Measurements from ENCODE around the gene HOXA11.
A peak's percentile ranks its signal among the peaks of the same experiment; 100 is the strongest.

DNA sequence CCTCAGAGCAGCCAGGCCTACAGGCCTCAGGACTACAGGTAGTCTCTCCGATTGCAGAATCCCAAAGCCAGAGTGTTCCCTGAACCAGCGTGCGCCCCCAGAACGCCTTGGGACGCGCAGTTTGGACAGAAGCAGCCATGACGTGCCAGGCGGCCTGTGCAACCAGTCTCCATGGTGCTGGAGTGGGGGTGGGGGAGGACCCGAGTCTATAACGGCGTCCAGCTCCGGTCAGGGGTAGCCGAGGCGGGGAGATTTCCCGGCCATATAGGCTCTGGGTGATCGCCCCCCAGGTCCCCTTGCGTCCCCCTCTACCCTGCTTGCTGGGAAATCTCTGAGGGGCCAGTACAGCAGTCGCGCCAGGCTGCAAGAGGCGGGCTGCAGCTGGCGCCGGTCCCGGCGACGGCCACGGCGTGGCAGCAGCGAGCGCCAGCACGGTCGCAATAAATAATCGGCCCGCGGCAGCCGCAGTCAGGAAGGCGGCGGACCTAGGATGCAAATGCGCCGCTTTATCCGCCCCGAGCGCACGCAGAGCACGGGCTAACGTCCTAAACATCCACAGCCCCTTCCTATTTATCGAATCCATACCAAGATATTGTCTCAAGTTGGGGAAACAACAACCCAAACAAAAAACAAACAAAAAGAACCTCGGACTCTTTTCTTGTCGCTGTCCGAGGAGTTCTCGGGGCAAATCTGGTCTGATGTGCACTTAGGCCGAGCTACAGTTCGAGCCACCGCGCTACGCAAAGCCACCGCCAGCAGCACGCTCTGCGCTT lies 34.3 kb downstream of the HOXA11 start:
- TF ChIP-seq SP1 (CRISPR knock-in tag; conservative IDR thresholded peaks at IDR 0.05) (0 out of 2 replicates have a peak, but pooled peaks have one; percentile 16), ETV6 (CRISPR knock-in tag; IDR thresholded peaks at IDR 0.05) (no peak), ZNF138 (CRISPR knock-in tag; conservative IDR thresholded peaks at IDR 0.05) (no peak), ZNF396 (CRISPR knock-in tag; IDR thresholded peaks at IDR 0.05; ENCODE audit: borderline replicate concordance) (no peak)
- TF ChIP-seq, protein P1, sequence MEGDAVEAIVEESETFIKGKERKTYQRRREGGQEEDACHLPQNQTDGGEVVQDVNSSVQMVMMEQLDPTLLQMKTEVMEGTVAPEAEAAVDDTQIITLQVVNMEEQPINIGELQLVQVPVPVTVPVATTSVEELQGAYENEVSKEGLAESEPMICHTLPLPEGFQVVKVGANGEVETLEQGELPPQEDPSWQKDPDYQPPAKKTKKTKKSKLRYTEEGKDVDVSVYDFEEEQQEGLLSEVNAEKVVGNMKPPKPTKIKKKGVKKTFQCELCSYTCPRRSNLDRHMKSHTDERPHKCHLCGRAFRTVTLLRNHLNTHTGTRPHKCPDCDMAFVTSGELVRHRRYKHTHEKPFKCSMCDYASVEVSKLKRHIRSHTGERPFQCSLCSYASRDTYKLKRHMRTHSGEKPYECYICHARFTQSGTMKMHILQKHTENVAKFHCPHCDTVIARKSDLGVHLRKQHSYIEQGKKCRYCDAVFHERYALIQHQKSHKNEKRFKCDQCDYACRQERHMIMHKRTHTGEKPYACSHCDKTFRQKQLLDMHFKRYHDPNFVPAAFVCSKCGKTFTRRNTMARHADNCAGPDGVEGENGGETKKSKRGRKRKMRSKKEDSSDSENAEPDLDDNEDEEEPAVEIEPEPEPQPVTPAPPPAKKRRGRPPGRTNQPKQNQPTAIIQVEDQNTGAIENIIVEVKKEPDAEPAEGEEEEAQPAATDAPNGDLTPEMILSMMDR (IDR thresholded peaks at IDR 0.05) = peak; percentile 66
- TF ChIP-seq, protein P2, sequence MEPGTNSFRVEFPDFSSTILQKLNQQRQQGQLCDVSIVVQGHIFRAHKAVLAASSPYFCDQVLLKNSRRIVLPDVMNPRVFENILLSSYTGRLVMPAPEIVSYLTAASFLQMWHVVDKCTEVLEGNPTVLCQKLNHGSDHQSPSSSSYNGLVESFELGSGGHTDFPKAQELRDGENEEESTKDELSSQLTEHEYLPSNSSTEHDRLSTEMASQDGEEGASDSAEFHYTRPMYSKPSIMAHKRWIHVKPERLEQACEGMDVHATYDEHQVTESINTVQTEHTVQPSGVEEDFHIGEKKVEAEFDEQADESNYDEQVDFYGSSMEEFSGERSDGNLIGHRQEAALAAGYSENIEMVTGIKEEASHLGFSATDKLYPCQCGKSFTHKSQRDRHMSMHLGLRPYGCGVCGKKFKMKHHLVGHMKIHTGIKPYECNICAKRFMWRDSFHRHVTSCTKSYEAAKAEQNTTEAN (CRISPR knock-in tag; IDR thresholded peaks at IDR 0.05) = no peak
- TF ChIP-seq, protein P3, sequence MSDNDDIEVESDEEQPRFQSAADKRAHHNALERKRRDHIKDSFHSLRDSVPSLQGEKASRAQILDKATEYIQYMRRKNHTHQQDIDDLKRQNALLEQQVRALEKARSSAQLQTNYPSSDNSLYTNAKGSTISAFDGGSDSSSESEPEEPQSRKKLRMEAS (CRISPR knock-in tag; IDR thresholded peaks at IDR 0.05) = no peak
- TF ChIP-seq, protein P4, sequence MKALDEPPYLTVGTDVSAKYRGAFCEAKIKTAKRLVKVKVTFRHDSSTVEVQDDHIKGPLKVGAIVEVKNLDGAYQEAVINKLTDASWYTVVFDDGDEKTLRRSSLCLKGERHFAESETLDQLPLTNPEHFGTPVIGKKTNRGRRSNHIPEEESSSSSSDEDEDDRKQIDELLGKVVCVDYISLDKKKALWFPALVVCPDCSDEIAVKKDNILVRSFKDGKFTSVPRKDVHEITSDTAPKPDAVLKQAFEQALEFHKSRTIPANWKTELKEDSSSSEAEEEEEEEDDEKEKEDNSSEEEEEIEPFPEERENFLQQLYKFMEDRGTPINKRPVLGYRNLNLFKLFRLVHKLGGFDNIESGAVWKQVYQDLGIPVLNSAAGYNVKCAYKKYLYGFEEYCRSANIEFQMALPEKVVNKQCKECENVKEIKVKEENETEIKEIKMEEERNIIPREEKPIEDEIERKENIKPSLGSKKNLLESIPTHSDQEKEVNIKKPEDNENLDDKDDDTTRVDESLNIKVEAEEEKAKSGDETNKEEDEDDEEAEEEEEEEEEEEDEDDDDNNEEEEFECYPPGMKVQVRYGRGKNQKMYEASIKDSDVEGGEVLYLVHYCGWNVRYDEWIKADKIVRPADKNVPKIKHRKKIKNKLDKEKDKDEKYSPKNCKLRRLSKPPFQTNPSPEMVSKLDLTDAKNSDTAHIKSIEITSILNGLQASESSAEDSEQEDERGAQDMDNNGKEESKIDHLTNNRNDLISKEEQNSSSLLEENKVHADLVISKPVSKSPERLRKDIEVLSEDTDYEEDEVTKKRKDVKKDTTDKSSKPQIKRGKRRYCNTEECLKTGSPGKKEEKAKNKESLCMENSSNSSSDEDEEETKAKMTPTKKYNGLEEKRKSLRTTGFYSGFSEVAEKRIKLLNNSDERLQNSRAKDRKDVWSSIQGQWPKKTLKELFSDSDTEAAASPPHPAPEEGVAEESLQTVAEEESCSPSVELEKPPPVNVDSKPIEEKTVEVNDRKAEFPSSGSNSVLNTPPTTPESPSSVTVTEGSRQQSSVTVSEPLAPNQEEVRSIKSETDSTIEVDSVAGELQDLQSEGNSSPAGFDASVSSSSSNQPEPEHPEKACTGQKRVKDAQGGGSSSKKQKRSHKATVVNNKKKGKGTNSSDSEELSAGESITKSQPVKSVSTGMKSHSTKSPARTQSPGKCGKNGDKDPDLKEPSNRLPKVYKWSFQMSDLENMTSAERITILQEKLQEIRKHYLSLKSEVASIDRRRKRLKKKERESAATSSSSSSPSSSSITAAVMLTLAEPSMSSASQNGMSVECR (CRISPR knock-in tag; IDR thresholded peaks at IDR 0.05; ENCODE audit: borderline replicate concordance) = no peak
- TF ChIP-seq, protein P5, sequence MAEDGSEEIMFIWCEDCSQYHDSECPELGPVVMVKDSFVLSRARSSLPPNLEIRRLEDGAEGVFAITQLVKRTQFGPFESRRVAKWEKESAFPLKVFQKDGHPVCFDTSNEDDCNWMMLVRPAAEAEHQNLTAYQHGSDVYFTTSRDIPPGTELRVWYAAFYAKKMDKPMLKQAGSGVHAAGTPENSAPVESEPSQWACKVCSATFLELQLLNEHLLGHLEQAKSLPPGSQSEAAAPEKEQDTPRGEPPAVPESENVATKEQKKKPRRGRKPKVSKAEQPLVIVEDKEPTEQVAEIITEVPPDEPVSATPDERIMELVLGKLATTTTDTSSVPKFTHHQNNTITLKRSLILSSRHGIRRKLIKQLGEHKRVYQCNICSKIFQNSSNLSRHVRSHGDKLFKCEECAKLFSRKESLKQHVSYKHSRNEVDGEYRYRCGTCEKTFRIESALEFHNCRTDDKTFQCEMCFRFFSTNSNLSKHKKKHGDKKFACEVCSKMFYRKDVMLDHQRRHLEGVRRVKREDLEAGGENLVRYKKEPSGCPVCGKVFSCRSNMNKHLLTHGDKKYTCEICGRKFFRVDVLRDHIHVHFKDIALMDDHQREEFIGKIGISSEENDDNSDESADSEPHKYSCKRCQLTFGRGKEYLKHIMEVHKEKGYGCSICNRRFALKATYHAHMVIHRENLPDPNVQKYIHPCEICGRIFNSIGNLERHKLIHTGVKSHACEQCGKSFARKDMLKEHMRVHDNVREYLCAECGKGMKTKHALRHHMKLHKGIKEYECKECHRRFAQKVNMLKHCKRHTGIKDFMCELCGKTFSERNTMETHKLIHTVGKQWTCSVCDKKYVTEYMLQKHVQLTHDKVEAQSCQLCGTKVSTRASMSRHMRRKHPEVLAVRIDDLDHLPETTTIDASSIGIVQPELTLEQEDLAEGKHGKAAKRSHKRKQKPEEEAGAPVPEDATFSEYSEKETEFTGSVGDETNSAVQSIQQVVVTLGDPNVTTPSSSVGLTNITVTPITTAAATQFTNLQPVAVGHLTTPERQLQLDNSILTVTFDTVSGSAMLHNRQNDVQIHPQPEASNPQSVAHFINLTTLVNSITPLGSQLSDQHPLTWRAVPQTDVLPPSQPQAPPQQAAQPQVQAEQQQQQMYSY (CRISPR knock-in tag; IDR thresholded peaks at IDR 0.05) = no peak

Data from WTC11 (cell line).